ENCODE data around the gene MALRD1. TPM values are rescaled to one million over a fixed set of nuclear protein-coding genes. Genes with fewer than 3 reads are reported as not detected.
A peak's percentile ranks its signal among the peaks of the same experiment; 100 is the strongest.

Gene MALRD1
- total and polyA plus RNA-seq, 4 donors = 1.2 to 2.6 (median 2.0) TPM

GRCh38 chr10:19658131-19658530 lies 609.5 kb downstream of the MALRD1 start:
- intact Hi-C loops (cut with DNase I) = loop anchor here in 1 of 2 donors (10.0 kb wide), 1 partner anchor 267 kb away; no protein-coding TSS in a partner anchor
- no peaks in the 10 kb centered on the region for H3K9me3 ChIP-seq (ENCODE audit: control insufficient read depth, low read length)
- DNase-seq = no peak
- 26 to 28% methylated on average over 3 of the region's 3 CpGs for WGBS, 2 donors
- no peaks in the 10 kb centered on the region for H3K36me3 ChIP-seq (ENCODE audit: control insufficient read depth in 1 of 2, insufficient read depth in 2 of 2, low read length in 1 of 2)
- peaks cover 0 to 8% of the 10 kb centered on the region in 2 donors for H3K4me1 ChIP-seq (ENCODE audit: control insufficient read depth in 1 of 2, insufficient read depth in 2 of 2, low read length in 2 of 2)
- no peaks in the 10 kb centered on the region for H3K27me3 ChIP-seq (ENCODE audit: control insufficient read depth in 1 of 2, insufficient read depth in 2 of 2, low read length in 1 of 2)
- no peak overlapping the region for H3K4me3 ChIP-seq (ENCODE audit: low read length in 2 of 2)
- no peak for ATAC-seq (ENCODE audit: low FRiP score)
- peak overlapping the region in 1 of 2 donors; percentile 28 for H3K27ac ChIP-seq (ENCODE audit: low read depth in 1 of 2, low read length in 2 of 2)

- intact Hi-C loops (cut with DNase I) = loop anchor here in 1 of 2 donors (10.0 kb wide), 1 partner anchor 266 kb away; no protein-coding TSS in a partner anchor
- DNase-seq (no peak), ATAC-seq (ENCODE audit: low FRiP score) (peak; percentile 73)
- H3K4me1 ChIP-seq (ENCODE audit: control insufficient read depth in 1 of 2, insufficient read depth in 2 of 2, low read length in 2 of 2) = peaks cover 0 to 8% of the 10 kb centered on the region in 2 donors
- no peaks in the 10 kb centered on the region for H3K27me3 ChIP-seq (ENCODE audit: control insufficient read depth in 1 of 2, insufficient read depth in 2 of 2, low read length in 1 of 2)
- 5 to 7% methylated on average over 5 of the region's 5 CpGs for WGBS, 2 donors
- H3K4me3 ChIP-seq (ENCODE audit: low read length in 2 of 2) = no peak overlapping the region
- H3K9me3 ChIP-seq (ENCODE audit: control insufficient read depth, low read length) = no peaks in the 10 kb centered on the region
- H3K36me3 ChIP-seq (ENCODE audit: control insufficient read depth in 1 of 2, insufficient read depth in 2 of 2, low read length in 1 of 2) = no peaks in the 10 kb centered on the region
- H3K27ac ChIP-seq (ENCODE audit: low read depth in 1 of 2, low read length in 2 of 2) = peak overlapping the region in 1 of 2 donors; percentile 28
Observed at GRCh38 chr10:19658622-19659233, 610.1 kb downstream of the MALRD1 start.

- intact Hi-C loops (cut with DNase I) = loop anchor here in 1 of 2 donors (10.0 kb wide), 1 partner anchor 265 kb away; no protein-coding TSS in a partner anchor
- no peak overlapping the region for H3K4me3 ChIP-seq (ENCODE audit: low read length in 2 of 2)
- WGBS, 2 donors = 22 to 29% methylated on average over 4 of the region's 4 CpGs
- H3K27ac ChIP-seq (ENCODE audit: low read depth in 1 of 2, low read length in 2 of 2) = peak overlapping the region; percentile 75 to 76
- DNase-seq (no peak), ATAC-seq (ENCODE audit: low FRiP score) (peak; percentile 67)
- H3K9me3 ChIP-seq (ENCODE audit: control insufficient read depth, low read length) = no peaks in the 10 kb centered on the region
- no peaks in the 10 kb centered on the region for H3K36me3 ChIP-seq (ENCODE audit: control insufficient read depth in 1 of 2, insufficient read depth in 2 of 2, low read length in 1 of 2)
- H3K4me1 ChIP-seq (ENCODE audit: control insufficient read depth in 1 of 2, insufficient read depth in 2 of 2, low read length in 2 of 2) = peaks cover 0 to 8% of the 10 kb centered on the region in 2 donors
- H3K27me3 ChIP-seq (ENCODE audit: control insufficient read depth in 1 of 2, insufficient read depth in 2 of 2, low read length in 1 of 2) = no peaks in the 10 kb centered on the region
Observed at GRCh38 chr10:19659920-19660655, 611.5 kb downstream of the MALRD1 start.

DNA sequence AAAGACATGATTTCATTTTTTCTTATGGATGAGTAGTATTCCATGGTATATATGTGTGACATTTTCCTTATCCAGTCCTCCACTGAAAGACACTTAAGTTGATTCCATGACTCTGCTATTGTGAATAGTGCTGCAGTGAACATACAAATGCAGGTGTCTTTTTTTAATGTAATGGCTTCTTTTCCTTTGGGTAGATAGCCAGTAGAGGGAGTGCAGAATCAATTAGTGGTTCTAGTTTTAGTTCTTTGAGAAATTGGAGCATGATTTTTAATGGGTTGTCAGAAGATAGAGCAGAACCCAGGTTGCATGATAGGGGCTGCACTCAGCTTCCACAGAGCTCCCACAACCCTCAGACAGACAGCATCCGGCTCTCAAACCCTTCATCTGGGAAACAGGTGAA lies 614.7 kb downstream of the MALRD1 start:
- intact Hi-C loops (cut with DNase I) = no loop called here
- no peaks in the 10 kb centered on the region for H3K36me3 ChIP-seq (ENCODE audit: control insufficient read depth in 1 of 2, insufficient read depth in 2 of 2, low read length in 1 of 2)
- H3K4me1 ChIP-seq (ENCODE audit: control insufficient read depth in 1 of 2, insufficient read depth in 2 of 2, low read length in 2 of 2) = peaks cover 0 to 4% of the 10 kb centered on the region in 2 donors
- no peaks in the 10 kb centered on the region for H3K9me3 ChIP-seq (ENCODE audit: control insufficient read depth, low read length)
- H3K4me3 ChIP-seq (ENCODE audit: low read length in 2 of 2) = no peak overlapping the region
- WGBS, 2 donors = 52 to 99% methylated on average over 1 of the region's 1 CpG
- DNase-seq = no peak
- H3K27ac ChIP-seq (ENCODE audit: low read depth in 1 of 2, low read length in 2 of 2) = no peak overlapping the region
- H3K27me3 ChIP-seq (ENCODE audit: control insufficient read depth in 1 of 2, insufficient read depth in 2 of 2, low read length in 1 of 2) = no peaks in the 10 kb centered on the region
- ATAC-seq (ENCODE audit: low FRiP score) = no peak

DNA sequence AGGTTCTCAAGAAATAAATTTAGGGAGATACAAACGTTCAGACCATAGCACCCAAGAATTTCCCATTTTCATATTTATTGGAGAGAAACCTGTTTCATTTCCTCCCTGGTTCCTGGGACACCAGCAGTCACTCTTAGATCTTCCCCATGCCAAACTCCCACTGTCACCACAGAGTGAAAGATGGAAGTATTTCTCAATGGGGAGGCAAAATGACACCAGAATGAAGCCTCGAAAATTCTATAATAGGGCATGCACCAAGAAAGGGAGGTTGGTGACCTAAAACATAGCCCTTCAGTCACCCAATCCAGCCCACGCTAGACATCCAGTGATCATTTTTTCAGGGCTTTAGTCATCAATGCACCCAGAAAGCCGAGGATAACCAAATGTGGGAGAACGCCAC lies 619.5 kb downstream of the MALRD1 start:
- 96 to 97% methylated on average over 5 of the region's 5 CpGs for WGBS, 2 donors
- Histone ChIP-seq H3K9me3 (ENCODE audit: control insufficient read depth, low read length) (no peaks in the 10 kb centered on the region), H3K27me3 (ENCODE audit: control insufficient read depth in 1 of 2, insufficient read depth in 2 of 2, low read length in 1 of 2) (no peaks in the 10 kb centered on the region), H3K4me1 (ENCODE audit: control insufficient read depth in 1 of 2, insufficient read depth in 2 of 2, low read length in 2 of 2) (no peaks in the 10 kb centered on the region), H3K27ac (ENCODE audit: low read depth in 1 of 2, low read length in 2 of 2) (no peak overlapping the region), H3K4me3 (ENCODE audit: low read length in 2 of 2) (no peak overlapping the region), H3K36me3 (ENCODE audit: control insufficient read depth in 1 of 2, insufficient read depth in 2 of 2, low read length in 1 of 2) (no peaks in the 10 kb centered on the region)
- DNase-seq = no peak
- intact Hi-C loops (cut with DNase I) = no loop called here
- no peak for ATAC-seq (ENCODE audit: low FRiP score)

DNA sequence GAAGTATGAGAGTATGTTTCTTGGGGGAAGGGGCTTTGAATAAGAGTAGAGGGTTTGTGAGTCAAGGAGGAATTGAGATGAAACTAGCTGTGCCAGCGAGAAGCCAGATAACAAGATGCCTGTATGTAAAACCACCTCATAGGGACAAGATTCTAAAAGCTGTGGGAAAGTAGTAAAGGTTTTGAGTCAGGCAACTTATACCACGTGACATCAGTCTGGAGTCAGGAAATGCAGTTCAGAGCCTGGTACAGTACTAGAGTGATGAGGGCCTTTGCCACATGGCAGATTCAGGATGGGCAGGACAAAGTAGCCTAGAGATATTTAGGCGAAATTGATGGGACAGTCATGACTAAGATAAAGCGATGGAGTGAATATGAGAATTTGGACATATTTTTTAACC lies 627.5 kb downstream of the MALRD1 start:
- intact Hi-C loops (cut with DNase I) = no loop called here
- DNase-seq (no peak), ATAC-seq (ENCODE audit: low FRiP score) (no peak)
- H3K9me3 ChIP-seq (ENCODE audit: control insufficient read depth, low read length) = no peaks in the 10 kb centered on the region
- WGBS, 2 donors = 92 to 94% methylated on average over 4 of the region's 4 CpGs
- H3K27ac ChIP-seq (ENCODE audit: low read depth in 1 of 2, low read length in 2 of 2) = no peak overlapping the region
- H3K4me1 ChIP-seq (ENCODE audit: control insufficient read depth in 1 of 2, insufficient read depth in 2 of 2, low read length in 2 of 2) = no peaks in the 10 kb centered on the region
- H3K36me3 ChIP-seq (ENCODE audit: control insufficient read depth in 1 of 2, insufficient read depth in 2 of 2, low read length in 1 of 2) = no peaks in the 10 kb centered on the region
- H3K4me3 ChIP-seq (ENCODE audit: low read length in 2 of 2) = no peak overlapping the region
- H3K27me3 ChIP-seq (ENCODE audit: control insufficient read depth in 1 of 2, insufficient read depth in 2 of 2, low read length in 1 of 2) = no peaks in the 10 kb centered on the region

DNA sequence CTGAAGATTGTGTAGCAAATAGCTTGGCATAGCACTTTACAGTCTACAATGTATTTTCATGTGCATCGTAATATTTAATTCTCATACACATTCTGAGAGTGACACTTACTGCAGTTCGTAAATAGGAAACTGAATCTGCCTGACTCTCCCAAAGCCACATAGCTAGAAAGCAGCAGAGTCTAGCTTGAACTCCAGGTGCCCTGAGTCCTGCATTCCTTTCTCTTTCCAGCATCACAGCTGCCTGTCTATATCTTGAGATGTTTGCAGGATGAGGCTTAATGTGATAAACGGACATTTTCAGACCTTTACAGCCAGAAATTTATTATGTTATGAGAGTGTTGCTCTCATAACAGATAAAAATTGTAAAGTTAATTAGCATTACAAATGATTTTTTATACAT lies 634.8 kb downstream of the MALRD1 start:
- intact Hi-C loops (cut with DNase I) = no loop called here
- H3K4me3 ChIP-seq (ENCODE audit: low read length in 2 of 2) = no peak overlapping the region
- no peak for DNase-seq
- WGBS, 2 donors = 87 to 88% methylated on average over 3 of the region's 3 CpGs
- ATAC-seq (ENCODE audit: low FRiP score) = no peak
- no peaks in the 10 kb centered on the region for H3K9me3 ChIP-seq (ENCODE audit: control insufficient read depth, low read length)
- H3K27me3 ChIP-seq (ENCODE audit: control insufficient read depth in 1 of 2, insufficient read depth in 2 of 2, low read length in 1 of 2) = no peaks in the 10 kb centered on the region
- H3K4me1 ChIP-seq (ENCODE audit: control insufficient read depth in 1 of 2, insufficient read depth in 2 of 2, low read length in 2 of 2) = no peaks in the 10 kb centered on the region
- no peak overlapping the region for H3K27ac ChIP-seq (ENCODE audit: low read depth in 1 of 2, low read length in 2 of 2)
- H3K36me3 ChIP-seq (ENCODE audit: control insufficient read depth in 1 of 2, insufficient read depth in 2 of 2, low read length in 1 of 2) = no peaks in the 10 kb centered on the region

- Histone ChIP-seq H3K4me3 (ENCODE audit: low read length in 2 of 2) (no peak overlapping the region), H3K36me3 (ENCODE audit: control insufficient read depth in 1 of 2, insufficient read depth in 2 of 2, low read length in 1 of 2) (no peaks in the 10 kb centered on the region), H3K27ac (ENCODE audit: low read depth in 1 of 2, low read length in 2 of 2) (no peak overlapping the region), H3K27me3 (ENCODE audit: control insufficient read depth in 1 of 2, insufficient read depth in 2 of 2, low read length in 1 of 2) (no peaks in the 10 kb centered on the region), H3K9me3 (ENCODE audit: control insufficient read depth, low read length) (no peaks in the 10 kb centered on the region), H3K4me1 (ENCODE audit: control insufficient read depth in 1 of 2, insufficient read depth in 2 of 2, low read length in 2 of 2) (no peaks in the 10 kb centered on the region)
- DNase-seq = no peak
- ATAC-seq (ENCODE audit: low FRiP score) = no peak
- intact Hi-C loops (cut with DNase I) = no loop called here
- 37 to 40% methylated on average over 5 of the region's 5 CpGs for WGBS, 2 donors
Observed at GRCh38 chr10:19683960-19684359, 635.4 kb downstream of the MALRD1 start.

GRCh38 chr10:19688344-19688743 lies 639.7 kb downstream of the MALRD1 start:
- intact Hi-C loops (cut with DNase I) = no loop called here

More at GRCh38 chr10:19688344-19688743, 639.7 kb downstream of the MALRD1 start:
- Histone ChIP-seq H3K36me3 (ENCODE audit: control insufficient read depth in 1 of 2, insufficient read depth in 2 of 2, low read length in 1 of 2) (no peaks in the 10 kb centered on the region), H3K27me3 (ENCODE audit: control insufficient read depth in 1 of 2, insufficient read depth in 2 of 2, low read length in 1 of 2) (no peaks in the 10 kb centered on the region), H3K4me1 (ENCODE audit: control insufficient read depth in 1 of 2, insufficient read depth in 2 of 2, low read length in 2 of 2) (no peaks in the 10 kb centered on the region), H3K4me3 (ENCODE audit: low read length in 2 of 2) (no peak overlapping the region), H3K9me3 (ENCODE audit: control insufficient read depth, low read length) (no peaks in the 10 kb centered on the region), H3K27ac (ENCODE audit: low read depth in 1 of 2, low read length in 2 of 2) (no peak overlapping the region)
- 77 to 78% methylated on average over 3 of the region's 3 CpGs for WGBS, 2 donors
- ATAC-seq (ENCODE audit: low FRiP score) (no peak), DNase-seq (no peak)
